Immature natural killer cell (primary cell): ENCODE measurements around the gene PERM1. TPM values are rescaled to one million over a fixed set of nuclear protein-coding genes. Genes with fewer than 3 reads are reported as not detected.
"Not testable (repeated sequence)": the region's sequence is repeated elsewhere in the genome, so short reads cannot be mapped to it uniquely, and the experiment has no call there.

Experiments
- DNase-seq, 3 donors: peaks; one replicate each; pipeline ENCODE4 v3.0.0; 2022; ENCODE audit warnings: mixed read lengths in 1 of 3
- H3K27ac Mint-ChIP-seq, 6 donors: one replicate each; pipeline ENCODE4 v1.8.0; 2020; ENCODE audit warnings: mixed read lengths in 6 of 6, mild to moderate bottlenecking in 5 of 6, inconsistent platforms in 4 of 6, moderate library complexity in 3 of 6
- H3K27me3 Mint-ChIP-seq, 3 donors: one replicate each; pipeline ENCODE4 v1.8.0; 2020 to 2021; ENCODE audit warnings: low read depth in 3 of 3, mild to moderate bottlenecking in 3 of 3, mixed read lengths in 3 of 3, moderate library complexity in 3 of 3, inconsistent platforms in 1 of 3
- H3K36me3 Mint-ChIP-seq, 3 donors: one replicate each; pipeline ENCODE4 v1.8.0; 2020; ENCODE audit warnings: mixed read lengths in 3 of 3, inconsistent platforms in 2 of 3, mild to moderate bottlenecking in 2 of 3
- H3K4me1 Mint-ChIP-seq, 2 donors: one replicate each; pipeline ENCODE4 v1.8.0; 2020; ENCODE audit warnings: inconsistent platforms in 2 of 2, mild to moderate bottlenecking in 2 of 2, mixed read lengths in 2 of 2, moderate library complexity in 1 of 2
- H3K4me3 Mint-ChIP-seq, 5 donors: one replicate each; pipeline ENCODE4 v1.8.0; 2020; ENCODE audit warnings: mild to moderate bottlenecking in 5 of 5, mixed read lengths in 5 of 5, inconsistent platforms in 3 of 5, moderate library complexity in 3 of 5
- H3K9me3 Mint-ChIP-seq, 6 donors: one replicate each; pipeline ENCODE4 v1.8.0; 2020; ENCODE audit warnings: mild to moderate bottlenecking in 6 of 6, mixed read lengths in 6 of 6, inconsistent platforms in 4 of 6, moderate library complexity in 3 of 6
- polyA plus RNA-seq, 3 donors: library from polyadenylated mRNA; unstranded; fragments of 300-500 nt; fragmentation: Illumina TruSeq; gene quantifications; one replicate each; pipeline ENCODE4 v1.2.3, GENCODE V29; 2021

Gene PERM1
- polyA plus RNA-seq, 3 donors from 2014 or later: not detected

DNA sequence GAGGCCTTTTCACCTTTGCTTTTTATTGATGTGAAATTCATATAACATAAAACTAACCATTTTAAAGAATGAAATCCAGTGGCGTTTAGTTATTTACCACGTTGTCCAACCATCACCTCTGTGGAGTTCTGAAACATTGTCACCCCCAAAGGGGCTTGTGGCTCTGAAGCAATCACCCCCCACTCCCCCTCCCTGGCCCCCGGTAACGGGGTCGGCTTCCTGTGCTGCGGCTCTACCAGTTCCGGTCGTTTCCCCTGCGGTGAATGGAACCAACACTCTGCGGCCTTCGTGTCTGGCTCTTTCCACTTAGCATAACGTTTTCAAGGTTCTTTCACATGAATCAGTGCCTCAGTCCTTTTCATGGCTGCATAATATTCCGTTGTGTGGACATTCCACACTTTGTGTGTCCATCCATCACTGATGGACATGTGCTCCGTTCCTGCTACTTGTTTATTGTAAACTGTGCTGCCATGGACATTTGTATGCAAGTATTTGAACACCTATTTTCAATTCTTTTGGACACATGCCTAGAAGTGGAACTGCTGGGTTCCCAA, 29.6 kb upstream of the PERM1 start:
- no peaks in the 10 kb centered on the region for H3K36me3 Mint-ChIP-seq
- H3K9me3 Mint-ChIP-seq: no peaks in the 10 kb centered on the region
- peaks cover 0 to 18% (median 8%) of the 10 kb centered on the region in 3 donors for H3K27me3 Mint-ChIP-seq
- peak overlapping the region in 3 of 5 donors; percentile 25 to 51 (median 33) for H3K4me3 Mint-ChIP-seq
- H3K4me1 Mint-ChIP-seq: peaks cover 36 to 38% of the 10 kb centered on the region in 2 donors
- no peak for DNase-seq
- H3K27ac Mint-ChIP-seq: peak overlapping the region in 5 of 6 donors; percentile 7 to 98 (median 21)

DNA sequence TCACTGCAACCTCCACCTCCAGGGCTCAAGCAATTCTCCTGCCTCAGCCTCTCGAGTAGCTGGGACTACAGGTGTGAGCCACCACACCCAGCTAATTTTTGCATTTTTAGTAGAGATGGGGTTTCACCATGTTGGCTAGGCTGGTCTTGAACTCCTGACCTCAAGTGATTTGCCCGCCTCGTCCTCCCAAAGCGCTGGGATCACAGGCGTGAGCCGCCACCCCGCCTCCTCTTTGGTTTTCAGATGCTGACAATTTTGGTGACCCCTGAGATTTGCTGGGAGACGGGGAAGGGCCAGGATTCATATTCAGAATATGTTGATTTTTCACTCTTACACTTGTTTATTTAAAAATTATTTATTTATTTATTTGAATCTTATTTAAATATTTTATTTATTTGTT, 28.2 kb upstream of the PERM1 start:
- H3K9me3 Mint-ChIP-seq, H3K27ac Mint-ChIP-seq, H3K36me3 Mint-ChIP-seq, H3K4me3 Mint-ChIP-seq, DNase-seq: not testable (repeated sequence)
- Mint-ChIP-seq H3K27me3 (peaks cover 2 to 18% (median 6%) of the 10 kb centered on the region in 3 donors), H3K4me1 (peaks cover 39 to 40% of the 10 kb centered on the region in 2 donors)

DNA sequence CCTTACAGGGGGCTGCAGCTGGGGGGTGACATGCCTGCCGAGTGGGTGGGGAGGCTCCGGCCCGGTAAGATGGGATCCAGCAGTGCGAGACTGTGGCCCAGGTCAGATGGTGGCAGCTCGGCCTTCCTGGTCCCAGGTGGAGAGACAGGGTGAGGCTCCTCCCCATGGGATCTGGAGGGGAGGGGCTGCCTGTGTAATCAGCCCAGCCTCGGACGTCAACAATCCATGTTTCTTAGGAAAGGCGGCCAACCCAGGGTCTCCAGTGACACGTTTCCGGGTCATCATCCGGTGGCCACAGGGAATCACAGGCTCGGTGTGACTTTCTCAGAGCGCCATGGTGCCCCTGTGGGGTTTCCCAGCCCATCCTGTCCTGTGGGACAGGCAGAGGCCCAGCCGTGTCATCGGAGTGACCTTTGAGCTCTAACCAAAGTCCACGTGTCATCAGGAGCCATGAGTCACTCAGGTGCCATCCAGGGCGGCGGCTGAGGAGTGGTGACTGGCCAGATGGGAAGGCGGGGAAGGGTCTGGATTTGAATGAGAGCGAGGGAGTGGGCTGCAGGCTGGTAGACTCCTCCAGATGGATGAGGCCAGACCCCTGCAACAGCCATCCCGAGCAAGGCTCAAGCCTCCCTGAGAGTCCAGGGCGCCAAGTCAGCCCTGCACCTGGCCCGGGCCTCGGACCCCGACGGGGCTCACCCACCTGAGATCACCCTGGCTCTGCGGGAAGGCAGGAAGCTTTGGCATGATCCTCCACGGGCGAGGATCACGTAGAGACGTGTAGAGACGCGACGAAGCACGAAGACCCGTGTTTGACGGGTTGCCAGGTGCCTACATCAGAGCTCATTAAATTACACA, 24.6 kb upstream of the PERM1 start:
- no peak overlapping the region for H3K4me3 Mint-ChIP-seq
- peaks cover 0 to 4% (median 0%) of the 10 kb centered on the region in 3 donors for H3K36me3 Mint-ChIP-seq
- no peak overlapping the region for H3K27ac Mint-ChIP-seq
- H3K9me3 Mint-ChIP-seq: no peaks in the 10 kb centered on the region
- no peak for DNase-seq
- H3K27me3 Mint-ChIP-seq: peaks cover 4 to 17% (median 13%) of the 10 kb centered on the region in 3 donors
- peaks cover 20 to 27% of the 10 kb centered on the region in 2 donors for H3K4me1 Mint-ChIP-seq

GRCh38 chr1:1005774-1006304, 23.9 kb upstream of the PERM1 start:
- H3K27me3 Mint-ChIP-seq: peaks cover 4 to 15% (median 13%) of the 10 kb centered on the region in 3 donors
- peaks cover 0 to 4% (median 0%) of the 10 kb centered on the region in 3 donors for H3K36me3 Mint-ChIP-seq
- H3K4me1 Mint-ChIP-seq: peaks cover 21 to 23% of the 10 kb centered on the region in 2 donors
- peak overlapping the region in 1 of 5 donors; percentile 18 for H3K4me3 Mint-ChIP-seq
- H3K9me3 Mint-ChIP-seq: no peaks in the 10 kb centered on the region
- DNase-seq: no peak
- no peak overlapping the region for H3K27ac Mint-ChIP-seq

- peaks cover 0 to 4% (median 0%) of the 10 kb centered on the region in 3 donors for H3K36me3 Mint-ChIP-seq
- H3K27me3 Mint-ChIP-seq: peaks cover 8 to 19% (median 17%) of the 10 kb centered on the region in 3 donors
- H3K27ac Mint-ChIP-seq: peak overlapping the region; percentile 6 to 67 (median 52)
- H3K4me3 Mint-ChIP-seq: peak overlapping the region; percentile 27 to 75 (median 50)
- H3K9me3 Mint-ChIP-seq: peaks cover 0 to 2% (median 0%) of the 10 kb centered on the region in 6 donors
- DNase-seq: peak; percentile 35 to 41 (median 38)
- peaks cover 25% of the 10 kb centered on the region in 2 donors for H3K4me1 Mint-ChIP-seq
Measured at GRCh38 chr1:1004780-1005697, 23.1 kb upstream of the PERM1 start.

DNA sequence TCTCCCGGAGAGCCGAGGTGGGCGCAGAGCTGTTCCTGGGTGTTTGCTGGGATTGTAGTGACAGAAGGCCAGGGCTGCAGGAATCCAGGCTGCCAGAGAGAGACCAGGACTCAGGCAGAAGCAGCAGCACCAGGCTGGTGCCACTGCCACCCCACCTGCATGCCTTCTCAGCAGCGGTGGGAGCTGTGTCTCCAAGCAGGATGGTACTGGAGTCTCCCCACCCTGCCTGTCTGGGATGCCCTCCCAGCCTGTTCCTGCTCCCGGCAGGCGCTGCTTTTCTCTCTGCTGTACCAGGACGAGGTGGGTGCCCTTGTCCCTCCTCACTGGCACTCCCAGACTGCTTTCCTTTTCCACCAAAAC, 22.5 kb upstream of the PERM1 start:
- Mint-ChIP-seq H3K27me3 (peaks cover 8 to 23% (median 17%) of the 10 kb centered on the region in 3 donors), H3K4me1 (peaks cover 24 to 27% of the 10 kb centered on the region in 2 donors), H3K27ac (peak overlapping the region in 2 of 6 donors; percentile 59 to 67), H3K4me3 (peak overlapping the region in 4 of 5 donors; percentile 27 to 75 (median 50)), H3K36me3 (peaks cover 0 to 4% (median 0%) of the 10 kb centered on the region in 3 donors), H3K9me3 (peaks cover 0 to 2% (median 0%) of the 10 kb centered on the region in 6 donors)
- no peak for DNase-seq

DNA sequence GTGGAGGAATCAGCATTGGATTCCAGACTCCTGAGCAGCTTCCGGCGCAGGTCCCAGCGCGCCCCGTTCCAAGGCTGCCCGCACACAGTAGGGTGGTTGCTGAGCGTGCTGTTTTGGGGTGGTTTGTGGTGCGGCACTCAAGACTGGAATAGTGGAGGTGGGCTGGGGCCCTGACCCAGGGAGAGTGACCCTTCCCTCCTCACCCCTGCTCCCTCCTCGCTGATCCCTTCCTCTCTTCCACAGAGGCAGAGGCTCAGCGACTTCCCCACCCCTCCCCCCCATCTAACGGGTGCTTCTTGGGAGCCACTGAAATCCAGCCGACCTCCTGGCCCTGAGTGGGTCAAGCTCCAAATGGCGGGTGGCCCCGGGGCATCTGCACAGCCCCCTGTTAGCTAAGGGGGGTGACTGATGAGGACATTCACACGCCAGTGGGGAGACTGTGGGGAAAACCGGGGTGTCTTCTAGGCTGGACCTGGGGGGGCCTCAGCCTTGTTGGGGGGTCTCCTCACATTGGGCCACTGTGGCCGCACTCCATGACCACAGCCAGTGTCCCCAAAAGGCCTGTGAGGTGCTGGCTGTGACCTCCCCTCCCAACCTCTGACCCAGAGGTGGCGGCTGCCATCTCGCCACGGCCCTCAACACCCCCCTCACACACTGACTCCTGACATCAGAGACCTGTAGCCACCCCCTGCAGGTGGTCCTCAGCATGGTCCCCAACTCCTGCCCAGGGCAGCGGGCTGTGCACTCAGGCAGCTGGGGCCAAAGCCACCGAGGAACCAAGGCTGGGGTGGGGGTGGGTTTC, 21.9 kb upstream of the PERM1 start:
- Mint-ChIP-seq H3K27me3 (peaks cover 8 to 22% (median 17%) of the 10 kb centered on the region in 3 donors), H3K9me3 (peaks cover 0 to 2% (median 0%) of the 10 kb centered on the region in 6 donors), H3K36me3 (peaks cover 0 to 4% (median 0%) of the 10 kb centered on the region in 3 donors), H3K27ac (no peak overlapping the region), H3K4me3 (no peak overlapping the region), H3K4me1 (peaks cover 19 to 21% of the 10 kb centered on the region in 2 donors)
- DNase-seq: no peak

DNA sequence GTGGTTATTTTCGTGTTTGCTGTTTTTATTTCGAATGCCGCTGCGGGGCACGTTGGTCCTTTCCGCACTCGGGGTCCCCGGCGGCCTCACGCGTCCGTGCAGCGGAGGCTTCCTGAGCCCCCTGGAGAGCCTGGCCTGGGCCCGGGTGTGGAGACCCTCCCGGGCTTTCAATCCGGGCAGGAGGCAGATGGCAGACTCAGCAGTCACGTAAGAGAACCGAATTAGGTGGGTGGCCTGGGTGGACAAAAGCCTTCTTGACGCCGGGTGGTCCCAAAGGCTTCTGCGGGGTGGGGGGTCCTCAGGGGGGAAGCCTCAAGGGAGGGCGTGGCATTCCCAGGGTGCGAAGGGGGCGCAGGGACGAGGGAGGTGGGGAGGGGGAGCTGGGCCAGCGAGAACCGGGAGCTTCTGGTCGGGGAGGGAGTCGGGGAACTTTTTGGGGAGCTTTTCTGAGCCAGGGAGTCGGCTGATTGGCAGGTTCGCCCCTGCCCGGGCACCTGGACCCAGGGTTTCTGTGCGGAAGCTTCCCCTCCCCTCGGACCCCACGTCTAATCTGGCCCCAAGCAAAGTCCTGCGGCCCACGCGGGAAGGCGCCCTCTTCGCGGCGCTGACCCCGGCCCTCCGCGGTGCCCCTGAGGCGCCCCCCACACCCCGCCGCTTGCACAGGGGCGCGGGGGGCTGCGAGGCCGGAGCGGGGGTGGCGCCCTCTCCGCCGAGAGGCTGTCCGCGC, 19.3 kb upstream of the PERM1 start:
- no peak for DNase-seq
- peaks cover 16 to 17% of the 10 kb centered on the region in 2 donors for H3K4me1 Mint-ChIP-seq
- peak overlapping the region in 5 of 6 donors; percentile 89 to 94 (median 92) for H3K27ac Mint-ChIP-seq
- peaks cover 9 to 24% (median 20%) of the 10 kb centered on the region in 3 donors for H3K27me3 Mint-ChIP-seq
- peaks cover 0 to 2% (median 0%) of the 10 kb centered on the region in 6 donors for H3K9me3 Mint-ChIP-seq
- H3K4me3 Mint-ChIP-seq: peak overlapping the region; percentile 66 to 85 (median 77)
- H3K36me3 Mint-ChIP-seq: peaks cover 0 to 4% (median 0%) of the 10 kb centered on the region in 3 donors

DNA sequence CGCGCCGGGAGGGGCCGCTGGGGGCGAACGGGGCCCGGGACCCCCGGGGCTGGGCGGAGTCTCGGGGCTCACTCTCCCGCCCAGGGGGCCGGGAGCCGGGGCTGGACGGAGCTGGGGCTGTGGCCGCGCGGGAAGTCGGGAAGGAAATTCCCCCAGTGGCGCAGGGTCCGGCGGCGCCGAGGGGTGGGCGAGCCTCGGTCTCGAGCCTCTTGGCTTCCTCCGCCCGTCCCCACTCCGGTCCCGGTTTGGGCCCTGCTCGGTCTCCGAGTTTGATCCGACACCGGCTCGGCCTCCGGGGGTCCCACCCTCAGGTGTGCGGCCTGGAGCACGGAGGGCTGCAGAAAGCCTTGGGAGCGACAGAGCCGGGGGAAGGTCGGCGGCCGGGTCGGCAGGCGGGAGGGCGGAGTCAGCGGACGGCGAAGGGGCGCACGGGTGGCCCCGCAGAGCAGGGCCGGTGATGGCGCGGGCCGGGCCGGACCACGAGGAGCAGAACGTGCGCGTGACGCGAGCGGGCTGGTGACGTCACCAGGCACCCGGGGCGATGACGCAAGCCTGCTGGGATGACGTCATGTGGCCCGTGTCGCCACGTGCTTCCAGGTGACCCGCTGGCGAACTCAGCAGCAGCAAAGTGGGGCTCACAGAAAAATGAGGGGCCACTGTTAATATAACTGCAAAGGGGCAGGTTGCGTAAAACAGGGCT, 18.6 kb upstream of the PERM1 start:
- H3K9me3 Mint-ChIP-seq: peaks cover 0 to 2% (median 0%) of the 10 kb centered on the region in 6 donors
- peaks cover 17 to 18% of the 10 kb centered on the region in 2 donors for H3K4me1 Mint-ChIP-seq
- H3K27ac Mint-ChIP-seq: peak overlapping the region in 5 of 6 donors; percentile 89 to 94 (median 92)
- peaks cover 13 to 26% (median 20%) of the 10 kb centered on the region in 3 donors for H3K27me3 Mint-ChIP-seq
- peaks cover 0 to 4% (median 0%) of the 10 kb centered on the region in 3 donors for H3K36me3 Mint-ChIP-seq
- peak; percentile 75 to 77 (median 76) for DNase-seq
- H3K4me3 Mint-ChIP-seq: peak overlapping the region; percentile 66 to 85 (median 77)

DNA sequence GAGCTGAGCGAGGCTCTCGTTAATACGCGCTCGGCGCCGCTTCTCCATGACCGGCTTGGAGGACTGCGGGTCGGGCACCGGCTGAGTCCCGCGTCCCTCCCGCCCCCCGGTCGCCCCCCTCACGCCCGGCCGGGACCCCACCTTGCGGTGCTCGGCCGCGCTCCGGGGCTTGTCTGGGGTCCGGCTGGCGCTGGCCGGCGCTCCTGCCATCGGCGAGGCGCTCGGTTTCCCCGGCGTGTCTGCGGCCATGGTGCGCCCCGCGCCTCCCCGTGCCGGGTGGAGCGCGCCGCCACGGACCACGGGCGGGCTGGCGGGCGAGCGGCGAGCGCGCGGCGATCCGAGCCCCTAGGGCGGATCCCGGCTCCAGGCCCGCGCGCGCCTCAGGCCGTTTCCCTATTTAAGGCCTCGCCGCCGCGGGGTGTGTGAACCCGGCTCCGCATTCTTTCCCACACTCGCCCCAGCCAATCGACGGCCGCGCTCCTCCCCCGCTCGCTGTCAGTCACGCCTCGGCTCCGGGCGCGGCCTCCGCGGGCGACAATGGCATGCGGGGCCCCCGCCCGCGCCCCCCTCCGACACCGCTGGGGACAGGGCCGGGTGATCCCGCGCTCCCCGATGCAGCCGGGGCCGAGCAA, 17.9 kb upstream of the PERM1 start, which contains the start of gene HES4:
Gene HES4, minus strand, starts transcription at position 373 of the 632 bp plus-strand sequence. Its CDS starts 124 bp downstream, at position 249.
- peak within 1 kb of the TSS in 5 of 6 donors; percentile 89 to 94 (median 92) for H3K27ac Mint-ChIP-seq
- peaks cover 0 to 4% (median 0%) of the 10 kb centered on the region in 3 donors for H3K36me3 Mint-ChIP-seq
- peaks cover 0 to 2% (median 0%) of the 10 kb centered on the region in 6 donors for H3K9me3 Mint-ChIP-seq
- peak; percentile 52 to 71 (median 57) for DNase-seq
- peaks cover 15 to 28% (median 20%) of the 10 kb centered on the region in 3 donors for H3K27me3 Mint-ChIP-seq
- peak within 1 kb of the TSS; percentile 66 to 85 (median 77) for H3K4me3 Mint-ChIP-seq
- H3K4me1 Mint-ChIP-seq: peaks cover 11 to 13% of the 10 kb centered on the region in 2 donors
